ENCODE measurements around the gene WDR37.

WDR37 gene

DNA sequence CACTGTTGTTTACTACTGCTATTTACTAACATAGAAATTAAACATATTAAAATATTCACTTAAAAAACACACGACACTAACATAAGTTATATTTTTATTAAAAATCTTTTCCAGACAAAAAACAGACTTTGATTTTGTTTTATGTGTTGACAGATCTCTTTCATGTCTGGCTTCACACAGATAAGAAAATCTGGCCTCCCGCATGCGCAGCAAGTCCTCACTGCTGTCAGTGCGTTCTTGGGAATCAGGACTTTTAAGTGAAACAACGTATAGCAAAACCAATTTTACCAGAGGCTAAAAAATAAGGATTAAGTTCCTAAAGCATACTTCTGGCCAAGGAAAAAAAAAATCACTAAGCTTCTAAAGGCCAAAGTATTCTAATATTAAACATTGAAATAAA lies 6.0 kb upstream of the WDR37 start:
- ChIA-PET POLR2A (interaction anchor here (1.9 to 2.0 kb wide), 2 partner anchors 13 to 62 kb away, joined by 7 to 17 read pairs; partner anchors contain the start of gene GTPBP4), CTCF (interaction anchor here (1.4 kb wide), 1 partner anchor 8 kb away, joined by 6 read pairs; no protein-coding TSS in a partner anchor)
- no peak for DNase-seq (ENCODE audit: low read depth, low spot score)
- peak overlapping the region; percentile 95 for H3K4me3 ChIP-seq (ENCODE audit: low read depth, low read length)
- no peak for TF ChIP-seq CTCF (IDR thresholded peaks at IDR 0.05; ENCODE audit: insufficient read depth, low read length, missing control alignments)

- no peak for DNase-seq (ENCODE audit: low read depth, low spot score)
These were observed 5.6 kb upstream of the WDR37 start for GRCh38 chr10:1050554-1050953.

DNA sequence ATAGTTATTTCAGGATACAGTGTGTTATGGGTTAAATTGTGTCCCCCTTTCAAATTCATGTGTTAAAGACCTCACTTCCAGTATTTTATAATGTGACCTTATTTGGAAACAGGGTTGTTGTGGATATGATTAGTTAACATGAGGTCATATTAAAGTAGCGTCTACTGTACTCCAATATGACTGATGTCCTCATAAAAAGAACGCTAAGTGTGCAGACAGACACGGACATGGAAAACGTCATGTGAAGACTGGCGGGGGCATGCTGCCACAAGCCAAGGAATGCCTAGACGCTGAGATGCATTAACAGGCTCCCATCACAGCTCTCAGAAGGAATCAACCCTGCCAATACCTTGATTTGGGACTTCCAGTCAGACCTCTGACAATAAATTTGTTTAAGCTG lies 1.5 kb upstream of the WDR37 start:
- ChIA-PET CTCF (no interaction called here), POLR2A (no interaction called here)
- no peak for DNase-seq (ENCODE audit: low read depth, low spot score)
- H3K4me3 ChIP-seq (ENCODE audit: low read depth, low read length), result peak overlapping the region; percentile 98
- no peak for TF ChIP-seq CTCF (IDR thresholded peaks at IDR 0.05; ENCODE audit: insufficient read depth, low read length, missing control alignments)

More at GRCh38 chr10:1050554-1050953, 5.6 kb upstream of the WDR37 start:
- TF ChIP-seq CTCF (IDR thresholded peaks at IDR 0.05; ENCODE audit: insufficient read depth, low read length, missing control alignments), result no peak
- peak overlapping the region; percentile 39 for H3K4me3 ChIP-seq (ENCODE audit: low read depth, low read length)
- ChIA-PET CTCF (no interaction called here), POLR2A (no interaction called here)

DNA sequence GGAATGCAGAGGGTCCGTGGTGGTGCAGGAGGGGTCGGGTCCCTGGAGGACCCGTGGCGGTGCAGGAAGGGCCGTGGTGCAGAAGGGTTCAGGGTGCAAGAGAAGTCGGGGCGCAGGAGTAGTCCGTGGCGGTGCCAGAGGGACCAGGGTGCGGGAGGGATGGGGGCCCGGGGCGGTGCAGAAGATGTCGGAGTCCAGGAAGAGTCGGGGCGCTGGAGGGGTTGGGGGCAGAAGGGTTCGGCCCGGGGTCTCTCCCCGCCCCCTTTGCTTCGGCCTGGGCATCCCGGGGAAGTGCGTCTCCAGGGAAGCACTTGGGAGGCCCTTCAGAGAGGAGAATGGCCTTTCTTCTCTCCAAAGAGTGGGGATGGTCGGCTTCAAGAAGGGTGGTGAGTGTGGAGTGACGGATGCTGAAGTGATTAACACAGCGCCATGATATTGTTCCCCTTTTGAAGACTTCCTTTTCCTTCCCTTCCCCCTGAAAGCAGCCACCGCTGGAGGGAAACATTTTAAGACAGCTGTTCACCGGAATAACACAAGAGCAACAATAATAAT lies 997 bp downstream of the WDR37 start:
- DNase-seq (ENCODE audit: low read depth, low spot score), result no peak
- POLR2A ChIA-PET, result no interaction called here
- peak overlapping the region; percentile 98 for H3K4me3 ChIP-seq (ENCODE audit: low read depth, low read length)
- CTCF ChIA-PET, result interaction anchor here (1.3 kb wide), 1 partner anchor 8 kb away, joined by 6 read pairs; the partner anchor contains the start of gene IDI1
- no peak for TF ChIP-seq CTCF (IDR thresholded peaks at IDR 0.05; ENCODE audit: insufficient read depth, low read length, missing control alignments)

DNA sequence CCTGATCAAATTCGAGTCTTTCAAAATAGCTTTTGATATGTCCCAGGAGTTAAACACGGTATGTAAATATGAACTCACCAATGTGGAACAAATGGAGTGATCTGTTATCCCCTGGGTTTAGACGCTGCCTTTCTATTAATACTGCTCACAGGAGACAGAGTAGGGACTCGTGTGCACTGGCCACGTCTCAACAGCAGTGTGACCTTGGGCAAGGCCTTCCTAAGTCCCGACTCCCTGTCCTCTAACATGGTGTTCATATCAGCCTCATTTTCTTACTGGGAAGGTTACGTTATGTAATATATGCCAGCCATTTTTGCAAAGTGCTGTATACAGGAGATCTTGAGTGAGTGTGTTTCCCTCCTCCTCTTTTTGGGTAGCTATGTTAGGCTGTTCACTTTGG lies 1.8 kb downstream of the WDR37 start:
- no peak overlapping the region for H3K4me3 ChIP-seq (ENCODE audit: low read depth, low read length)
- TF ChIP-seq CTCF (IDR thresholded peaks at IDR 0.05; ENCODE audit: insufficient read depth, low read length, missing control alignments), result no peak
- ChIA-PET POLR2A (no interaction called here), CTCF (interaction anchor here (1.3 kb wide), 1 partner anchor 9 kb away, joined by 6 read pairs; the partner anchor contains the start of gene IDI1)
- no peak for DNase-seq (ENCODE audit: low read depth, low spot score)

DNA sequence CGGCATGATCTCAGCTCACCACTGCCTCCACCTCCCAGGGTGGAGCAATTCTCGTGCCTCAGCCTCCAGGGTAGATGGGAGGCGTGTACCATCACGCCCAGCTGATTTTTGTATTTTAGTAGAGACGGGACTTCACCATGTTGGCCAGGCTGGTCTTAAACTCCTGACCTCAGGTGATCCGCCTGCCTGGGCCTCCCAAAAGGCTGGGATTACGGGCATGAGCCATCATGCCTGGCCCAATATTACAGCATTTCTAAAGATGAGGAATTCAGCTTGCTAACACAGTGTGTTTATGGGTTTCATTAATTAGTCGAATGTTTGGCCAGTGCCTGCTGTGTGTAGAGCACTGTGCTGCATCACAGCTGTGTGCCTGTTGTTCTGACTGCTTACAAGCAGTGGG lies 3.7 kb downstream of the WDR37 start:
- CTCF ChIA-PET, result interaction anchor here (0.7 kb wide), 1 partner anchor 9 kb away, joined by 3 read pairs; no protein-coding TSS in a partner anchor
- H3K4me3 ChIP-seq (ENCODE audit: low read depth, low read length), result no peak overlapping the region
- no peak for DNase-seq (ENCODE audit: low read depth, low spot score)
- POLR2A ChIA-PET, result no interaction called here
- TF ChIP-seq CTCF (IDR thresholded peaks at IDR 0.05; ENCODE audit: insufficient read depth, low read length, missing control alignments), result no peak

Data from AG04449 (cell line).